ENCODE results near the gene RDX. TPM values are rescaled to one million over a fixed set of nuclear protein-coding genes. Genes with fewer than 3 reads are reported as not detected.

The RDX gene
- total and polyA plus RNA-seq, 9 of the 15 experiments (the other 6 are each of a cell fraction or from before 2014, with no cell fraction given): 35.6 to 62.1 (median 54.3) TPM

GRCh38 chr11:110158317-110159200 is 137.9 kb downstream of the RDX start (continued):
- TF ChIP-seq RERE (CRISPR knock-in tag; IDR thresholded peaks at IDR 0.05; ENCODE audit: borderline replicate concordance) (no peak), ZNF75A (CRISPR knock-in tag; IDR thresholded peaks at IDR 0.05) (no peak), HES1 (IDR thresholded peaks at IDR 0.05; ENCODE audit: low read depth) (no peak), ZC3H4 (CRISPR knock-in tag; IDR thresholded peaks at IDR 0.05; ENCODE audit: borderline replicate concordance) (no peak), CREBBP (IDR thresholded peaks at IDR 0.05; ENCODE audit: low read depth, low read length) (no peak), CBX5 (IDR thresholded peaks at IDR 0.05; ENCODE audit: borderline replicate concordance, low read depth) (no peak), UBTF (IDR thresholded peaks at IDR 0.05; ENCODE audit: borderline replicate concordance in 1 of 2, low read depth in 2 of 2, low read length in 2 of 2) (no peak), ARID1B (IDR thresholded peaks at IDR 0.05) (0 out of 2 replicates have a peak, but pooled peaks have one; percentile 26), ZNF57 (CRISPR knock-in tag; IDR thresholded peaks at IDR 0.05) (no peak), HDAC2 (IDR thresholded peaks at IDR 0.05) (no peak), CEBPZ (IDR thresholded peaks at IDR 0.05; ENCODE audit: borderline replicate concordance, low read depth, low read length) (no peak), ZKSCAN3 (CRISPR knock-in tag; IDR thresholded peaks at IDR 0.05) (no peak), NR2C1 (IDR thresholded peaks at IDR 0.05) (peak; percentile 42; the same call in 1 of the 2 replicates), NR2C1 (tag; IDR thresholded peaks at IDR 0.05) (peak; percentile 82)

All from K562 (cell line).